Transverse colon (tissue), 4 donors: ENCODE data around the gene FST.

Source experiments
- POLR2A ChIP-seq: fragments of 450-650 bp; IDR thresholded peaks from one replicate; pipeline ENCODE4 v1.6.1; 2016; ENCODE audit warnings: antibody characterized with exemption, mild to moderate bottlenecking, moderate library complexity
- POLR2AphosphoS5 ChIP-seq, 3 donors: sonication (generic); formaldehyde crosslinking; IDR thresholded peaks; one replicate each; pipeline ENCODE4 v1.6.1; 2016; ENCODE audit warnings: antibody characterized with exemption in 3 of 3
- TF ChIP-seq, protein P1 (sequence below), 5 experiments: fragments of 200-600 bp in 3 of 5; fragments of 450-650 bp in 2 of 5; sonication (generic) in 3 of 5; IDR thresholded peaks; 1 replicate in 2 of 5; 2 replicates in 3 of 5; pipeline ENCODE4 v1.5.1; 2016 to 2017; ENCODE audit warnings: antibody characterized with exemption in 5 of 5, inconsistent platforms in 3 of 5, mild to moderate bottlenecking in 2 of 5, moderate library complexity in 1 of 5

DNA sequence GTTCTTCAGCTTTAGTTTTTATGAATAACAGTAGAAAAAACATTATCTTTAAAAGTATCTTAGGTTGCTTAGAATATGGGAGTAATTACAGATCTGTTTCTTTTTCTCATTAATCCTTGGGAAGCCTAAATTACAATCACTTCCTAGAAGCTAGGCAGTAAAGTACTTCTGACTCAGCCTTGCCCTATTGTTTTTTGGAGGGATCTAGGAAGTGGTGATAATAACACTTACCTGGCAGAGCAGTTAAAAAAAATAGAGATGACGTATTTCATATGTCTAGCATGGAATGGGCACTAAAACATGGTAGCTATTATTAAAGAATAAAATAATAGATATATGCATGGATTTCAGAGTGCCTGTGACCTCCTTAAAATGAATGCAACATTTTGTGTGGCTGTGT is 8.2 kb upstream of the FST start:
- TF ChIP-seq, protein P1, sequence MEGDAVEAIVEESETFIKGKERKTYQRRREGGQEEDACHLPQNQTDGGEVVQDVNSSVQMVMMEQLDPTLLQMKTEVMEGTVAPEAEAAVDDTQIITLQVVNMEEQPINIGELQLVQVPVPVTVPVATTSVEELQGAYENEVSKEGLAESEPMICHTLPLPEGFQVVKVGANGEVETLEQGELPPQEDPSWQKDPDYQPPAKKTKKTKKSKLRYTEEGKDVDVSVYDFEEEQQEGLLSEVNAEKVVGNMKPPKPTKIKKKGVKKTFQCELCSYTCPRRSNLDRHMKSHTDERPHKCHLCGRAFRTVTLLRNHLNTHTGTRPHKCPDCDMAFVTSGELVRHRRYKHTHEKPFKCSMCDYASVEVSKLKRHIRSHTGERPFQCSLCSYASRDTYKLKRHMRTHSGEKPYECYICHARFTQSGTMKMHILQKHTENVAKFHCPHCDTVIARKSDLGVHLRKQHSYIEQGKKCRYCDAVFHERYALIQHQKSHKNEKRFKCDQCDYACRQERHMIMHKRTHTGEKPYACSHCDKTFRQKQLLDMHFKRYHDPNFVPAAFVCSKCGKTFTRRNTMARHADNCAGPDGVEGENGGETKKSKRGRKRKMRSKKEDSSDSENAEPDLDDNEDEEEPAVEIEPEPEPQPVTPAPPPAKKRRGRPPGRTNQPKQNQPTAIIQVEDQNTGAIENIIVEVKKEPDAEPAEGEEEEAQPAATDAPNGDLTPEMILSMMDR (IDR thresholded peaks at IDR 0.05), result no peak
- no peak for TF ChIP-seq POLR2AphosphoS5 (IDR thresholded peaks at IDR 0.05)
- TF ChIP-seq POLR2A, result no peak
